ENCODE results near the gene PMS1.
"Not testable (repeated sequence)": the region's sequence is repeated elsewhere in the genome, so short reads cannot be mapped to it uniquely, and the experiment has no call there.

PMS1 gene

GRCh38 chr2:189865826-189866225 lies 81.6 kb downstream of the PMS1 start:
- no peak for DNase-seq (ENCODE audit: low read depth)

DNA sequence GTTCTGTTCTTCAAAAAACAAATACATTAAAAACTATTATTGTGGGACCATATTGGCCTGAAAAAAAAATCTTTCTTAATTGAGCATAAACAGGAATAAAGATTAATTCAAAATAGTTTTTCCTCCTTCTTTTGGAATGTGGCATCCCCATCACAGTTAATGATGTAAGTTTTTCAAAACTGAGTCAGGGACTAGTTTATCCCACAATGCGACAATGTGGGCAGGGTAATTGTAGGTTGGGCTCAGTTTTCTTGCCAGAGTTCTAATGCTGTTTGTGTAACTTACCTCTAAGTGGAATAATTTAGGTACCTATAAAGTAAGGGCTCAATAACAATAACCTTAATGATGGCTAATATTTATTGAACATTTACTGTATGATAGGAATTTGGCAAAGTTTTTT lies 82.0 kb downstream of the PMS1 start:
- DNase-seq (ENCODE audit: low read depth) = no peak

- DNase-seq (ENCODE audit: low read depth) = no peak
Measured at GRCh38 chr2:189868896-189869295, 84.6 kb downstream of the PMS1 start.

GRCh38 chr2:189870381-189871085 lies 86.3 kb downstream of the PMS1 start:
- DNase-seq (ENCODE audit: low read depth) = no peak

GRCh38 chr2:189873696-189874095 lies 89.4 kb downstream of the PMS1 start:
- DNase-seq (ENCODE audit: low read depth) = no peak

- no peak for DNase-seq (ENCODE audit: low read depth)
Measured at GRCh38 chr2:189874586-189875320, 90.5 kb downstream of the PMS1 start.

DNA sequence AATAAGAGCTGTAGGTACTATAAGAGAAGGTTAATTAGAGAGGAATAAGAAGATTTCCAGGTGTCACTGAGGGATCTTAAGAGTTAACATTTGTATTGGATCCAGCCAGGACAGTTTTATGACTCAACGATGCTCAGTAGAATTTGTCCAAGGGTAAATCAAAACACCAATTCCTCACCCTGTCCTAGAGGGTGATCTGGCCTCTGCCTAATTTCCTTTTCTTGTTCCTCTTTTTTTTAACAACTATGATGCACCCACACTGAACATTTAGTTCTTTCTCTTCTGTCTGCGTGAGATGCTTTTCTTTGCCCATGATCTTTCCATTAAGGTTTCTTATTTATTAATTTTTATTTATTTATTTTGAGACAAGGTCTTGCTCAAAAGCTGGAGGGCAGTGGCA lies 92.0 kb downstream of the PMS1 start:
- DNase-seq (ENCODE audit: low read depth) = no peak

DNA sequence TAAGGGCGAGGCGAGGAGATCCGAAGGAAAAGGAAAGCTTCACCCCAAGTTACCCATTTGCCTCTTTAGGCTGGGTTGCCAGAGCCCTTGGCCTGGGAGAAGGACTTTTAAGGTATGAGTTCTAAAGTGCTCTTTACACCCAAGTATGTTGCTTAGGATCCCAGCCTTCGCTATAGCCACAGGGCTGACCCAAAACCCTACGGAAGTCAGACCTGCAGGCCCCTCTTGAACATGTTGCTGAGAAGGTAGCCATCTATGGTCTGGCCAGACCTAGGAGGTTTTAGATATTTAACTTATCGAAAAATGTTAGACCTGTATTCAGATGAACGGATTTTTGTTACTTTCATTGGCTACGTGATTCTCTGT lies 95.4 kb downstream of the PMS1 start:
- no peak for DNase-seq (ENCODE audit: low read depth)

DNA sequence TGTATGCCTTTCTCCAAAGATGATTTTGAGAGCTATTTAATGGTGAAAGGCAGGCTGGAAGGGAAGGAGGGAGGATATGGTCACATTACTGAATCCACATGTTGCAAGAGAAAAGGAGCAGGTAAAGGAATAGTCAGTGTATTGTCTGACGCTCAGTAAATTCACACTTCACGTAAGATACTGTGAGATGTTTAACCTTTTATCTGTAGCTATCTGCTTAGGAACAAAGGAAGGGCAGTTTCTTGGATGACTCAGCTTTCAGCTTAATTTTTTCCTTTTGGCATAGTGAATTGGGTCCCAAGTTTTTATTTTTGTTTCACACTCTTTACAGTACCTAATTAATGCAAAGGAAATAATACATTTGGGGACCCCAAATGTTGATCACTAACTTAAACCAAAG lies 96.2 kb downstream of the PMS1 start:
- no peak for DNase-seq (ENCODE audit: low read depth)

DNA sequence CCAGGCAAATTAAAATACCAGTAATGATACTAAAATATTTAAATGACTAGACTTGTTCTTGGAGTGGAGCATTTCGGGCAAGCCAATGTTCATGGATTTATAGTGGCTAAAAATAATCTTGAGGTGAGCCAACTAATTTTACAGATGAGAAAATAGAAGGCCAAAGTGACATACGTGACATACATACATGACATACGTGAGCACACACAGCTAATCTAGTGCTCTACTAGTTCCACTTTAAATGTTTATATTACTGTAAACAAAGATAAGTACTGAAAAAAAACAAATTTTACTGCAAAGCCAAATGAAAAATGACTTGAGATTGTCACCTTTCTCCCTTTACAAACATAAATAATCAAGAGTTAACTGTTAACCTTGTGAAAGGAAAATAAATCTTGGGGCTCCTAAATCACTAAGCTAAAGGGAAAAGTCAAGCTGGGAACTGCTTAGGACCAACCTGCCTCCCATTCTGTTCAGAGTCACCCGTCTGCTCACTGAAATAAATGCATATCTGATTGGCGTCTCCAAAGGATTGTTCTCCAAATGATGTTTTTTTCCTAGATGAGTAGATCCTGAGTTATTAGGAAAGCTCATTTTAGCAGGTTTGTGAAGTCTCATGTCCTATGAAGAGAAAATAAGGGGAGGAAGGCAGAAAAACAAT lies 96.7 kb downstream of the PMS1 start:
- DNase-seq (ENCODE audit: low read depth) = no peak

- no peak for DNase-seq (ENCODE audit: low read depth)
Measured at GRCh38 chr2:189885368-189885767, 101.1 kb downstream of the PMS1 start.

- not testable (repeated sequence) for DNase-seq (ENCODE audit: low read depth)
Measured at GRCh38 chr2:189892546-189893294, 108.5 kb downstream of the PMS1 start.

- no peak for DNase-seq (ENCODE audit: low read depth)
Measured at GRCh38 chr2:189896809-189897208, 112.6 kb downstream of the PMS1 start.

DNA sequence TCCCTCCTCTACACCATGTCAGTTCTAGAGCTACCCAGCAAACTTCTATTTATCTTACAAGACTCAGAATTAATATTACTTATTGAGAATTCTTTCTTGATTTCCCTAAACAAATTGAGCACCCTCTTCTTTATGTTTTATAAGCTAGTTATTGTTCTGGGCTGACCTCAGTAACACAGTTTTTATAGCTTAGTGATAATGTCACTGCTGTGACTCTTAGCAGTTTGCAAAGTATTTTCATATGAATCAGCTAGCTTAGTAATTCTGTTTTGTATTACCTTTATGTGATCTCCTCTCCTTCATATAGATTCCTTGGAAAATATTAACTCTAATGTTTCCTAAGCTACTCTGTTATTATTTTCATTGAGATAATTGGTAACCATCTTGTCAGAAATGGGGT lies 114.9 kb downstream of the PMS1 start:
- DNase-seq (ENCODE audit: low read depth) = no peak

DNA sequence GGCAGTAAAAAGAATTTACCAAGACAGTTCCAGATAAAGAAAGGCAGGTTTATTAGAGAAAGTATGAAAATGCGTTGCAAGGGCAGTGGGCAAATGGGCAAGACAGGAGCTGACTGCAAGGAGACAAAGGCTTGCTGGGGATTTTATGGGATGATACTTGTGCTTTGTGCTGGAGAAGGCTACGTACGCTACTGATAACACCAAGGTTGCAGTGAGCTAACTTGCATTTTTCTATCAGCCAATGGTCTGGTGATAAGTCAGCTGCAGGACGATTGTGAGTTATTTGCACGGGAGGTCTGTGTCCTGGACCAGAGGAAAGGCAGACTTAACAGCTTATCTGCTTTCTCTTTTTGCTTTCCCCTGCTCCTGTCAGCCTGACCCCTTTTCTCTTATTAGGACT lies 116.5 kb downstream of the PMS1 start:
- no peak for DNase-seq (ENCODE audit: low read depth)

DNA sequence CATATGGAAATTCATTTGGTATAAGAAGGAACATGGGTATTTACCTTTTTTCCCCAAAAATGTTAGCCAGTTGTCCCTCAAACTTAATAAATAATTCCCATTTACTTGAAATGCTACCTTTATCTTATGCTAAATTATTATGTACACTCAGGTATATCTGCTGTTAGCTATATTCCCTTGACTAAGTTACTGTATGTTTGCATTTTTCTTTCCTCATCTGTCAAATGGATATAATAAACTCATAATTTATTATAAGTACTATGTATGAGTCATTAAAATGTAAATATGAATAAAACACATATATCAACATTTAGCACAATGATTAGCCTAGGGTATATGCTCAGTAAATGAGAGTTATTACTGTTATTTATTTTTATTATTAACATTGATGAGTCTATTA lies 117.4 kb downstream of the PMS1 start:
- no peak for DNase-seq (ENCODE audit: low read depth)

DNA sequence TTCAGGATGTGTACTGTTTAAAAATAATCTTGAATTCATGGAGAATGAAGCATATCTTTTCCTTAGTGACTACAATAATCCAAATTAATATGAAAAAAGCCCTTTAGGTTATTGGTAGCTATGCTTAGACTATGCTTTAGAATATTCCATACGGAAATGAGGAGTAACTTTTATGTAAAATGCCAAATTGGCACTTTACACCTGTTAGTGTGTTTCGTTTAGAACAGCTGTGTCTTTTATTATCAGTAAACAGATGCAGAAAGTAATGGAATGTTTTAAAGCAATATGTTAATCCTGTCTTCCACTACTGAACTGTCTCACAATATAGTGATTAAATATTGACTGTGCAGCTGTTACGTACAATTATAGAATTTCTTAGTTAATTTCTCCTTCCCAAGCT lies 129.6 kb downstream of the PMS1 start:
- no peak for DNase-seq (ENCODE audit: low read depth)

- DNase-seq (ENCODE audit: low read depth) = no peak
Measured at GRCh38 chr2:189916651-189917050, 132.4 kb downstream of the PMS1 start.
